Neural crest cell (in vitro differentiated cells): ENCODE measurements around the gene HOXB4. TPM values are rescaled to one million over a fixed set of nuclear protein-coding genes. Genes with fewer than 3 reads are reported as not detected.

Experiments
- DNase-seq: peaks from one replicate; pipeline ENCODE4 v3.0.0; 2021; ENCODE audit warnings: low read depth, mixed read lengths, low spot score
- H3K27ac Mint-ChIP-seq: one replicate; pipeline ENCODE4 v1.8.0; 2021; ENCODE audit warnings: mild to moderate bottlenecking, mixed read lengths; ENCODE audit not compliant: unreplicated experiment
- H3K27me3 Mint-ChIP-seq: 2 replicates; pipeline ENCODE4 v1.8.0; 2021; ENCODE audit warnings: low read depth, mild to moderate bottlenecking, mixed read lengths
- H3K36me3 Mint-ChIP-seq: 2 replicates; pipeline ENCODE4 v1.8.0; 2021; ENCODE audit warnings: low read depth, mild to moderate bottlenecking, mixed read lengths
- H3K4me1 Mint-ChIP-seq: 2 replicates; pipeline ENCODE4 v1.8.0; 2021; ENCODE audit warnings: mixed read lengths
- H3K4me3 Mint-ChIP-seq: one replicate; pipeline ENCODE4 v1.8.0; 2021; ENCODE audit warnings: mild to moderate bottlenecking, mixed read lengths
- H3K9me3 Mint-ChIP-seq: 2 replicates; pipeline ENCODE4 v1.8.0; 2021; ENCODE audit warnings: mixed read lengths
- CTCF ChIP-seq: fragments of 200-600 bp; sonication (generic); conservative IDR thresholded peaks from 2 replicates; pipeline ENCODE4 v1.5.0; 2021; ENCODE audit warnings: antibody characterized with exemption, mild to moderate bottlenecking
- total RNA-seq: library from RNA; stranded (reverse); gene quantifications from 2 replicates; pipeline ENCODE4 v1.2.1, GENCODE V29; 2021

Gene HOXB4
- total RNA-seq, 1 donor from 2014 or later, result 5.0 TPM

GRCh38 chr17:48548523-48549280 is 29.4 kb downstream of the HOXB4 start:
- H3K27me3 Mint-ChIP-seq, result peaks cover 99% of the 10 kb centered on the region
- no peak for DNase-seq
- peak overlapping the region; percentile 89 for H3K27ac Mint-ChIP-seq
- TF ChIP-seq CTCF, result peak; percentile 22
- peaks cover 8% of the 10 kb centered on the region for H3K36me3 Mint-ChIP-seq
- H3K4me1 Mint-ChIP-seq, result peaks cover 76% of the 10 kb centered on the region
- peak overlapping the region; percentile 93 for H3K4me3 Mint-ChIP-seq
- H3K9me3 Mint-ChIP-seq, result no peaks in the 10 kb centered on the region

GRCh38 chr17:48547808-48548522 is 30.2 kb downstream of the HOXB4 start:
- Mint-ChIP-seq H3K27me3 (peaks cover 96% of the 10 kb centered on the region), H3K9me3 (no peaks in the 10 kb centered on the region), H3K27ac (peak overlapping the region; percentile 89), H3K36me3 (peaks cover 11% of the 10 kb centered on the region), H3K4me1 (peaks cover 69% of the 10 kb centered on the region), H3K4me3 (peak overlapping the region; percentile 93)
- DNase-seq, result no peak
- TF ChIP-seq CTCF, result no peak

- Mint-ChIP-seq H3K27me3 (peaks cover 94% of the 10 kb centered on the region), H3K36me3 (peaks cover 14% of the 10 kb centered on the region), H3K4me3 (peak overlapping the region; percentile 93), H3K27ac (peak overlapping the region; percentile 93), H3K4me1 (peaks cover 66% of the 10 kb centered on the region), H3K9me3 (no peaks in the 10 kb centered on the region)
- no peak for TF ChIP-seq CTCF
- DNase-seq, result no peak
Observed at GRCh38 chr17:48546924-48547807, 31.0 kb downstream of the HOXB4 start.

- Mint-ChIP-seq H3K4me1 (peaks cover 66% of the 10 kb centered on the region), H3K4me3 (peak overlapping the region; percentile 93), H3K27ac (peak overlapping the region; percentile 93), H3K9me3 (no peaks in the 10 kb centered on the region), H3K27me3 (peaks cover 92% of the 10 kb centered on the region), H3K36me3 (peaks cover 16% of the 10 kb centered on the region)
- DNase-seq, result no peak
- TF ChIP-seq CTCF, result no peak
Observed at GRCh38 chr17:48546137-48546923, 31.8 kb downstream of the HOXB4 start.
